IMR-90 (cell line): ENCODE data around the gene CKAP2L. TPM values are rescaled to one million over a fixed set of nuclear protein-coding genes. Genes with fewer than 3 reads are reported as not detected.

Experiments used
- ATAC-seq: fragments of 200-7000 bp; cut with Tn5 transposase; 2 replicates; pipeline ENCODE4 v1.9.1; 2020; ENCODE audit warnings: low read depth, mild to moderate bottlenecking, moderate library complexity
- BruUV-seq: library from RNA; stranded (reverse); fragments of 400-500 nt; replicated peaks from 2 replicates; lab custom pipeline; 2021; lab: Mats Ljungman, UMichigan
- CTCF ChIA-PET: fragments of 300-600 bp; formaldehyde crosslinking; extraction: SDS; loops from one replicate; lab custom pipeline; 2021; ENCODE audit warnings: antibody characterized with exemption; lab: Yijun Ruan, JAX
- POLR2A ChIA-PET: fragments of 300-600 bp; sonication (Branson Sonifier 250); formaldehyde crosslinking; loops from one replicate; lab custom pipeline; 2022; ENCODE audit warnings: antibody characterized with exemption; ENCODE audit not compliant: unreplicated experiment; lab: Charles Lee
- DNase-seq: peaks from one replicate; pipeline ENCODE4 v3.0.0; 2013
- H2AFZ ChIP-seq: replicated peaks from 2 replicates; pipeline ENCODE3; 2013; ENCODE audit warnings: low read length, mild to moderate bottlenecking; ENCODE audit not compliant: poor library complexity
- H2AK5ac ChIP-seq: 2 replicates; pipeline ENCODE4 v1.6.1; 2013; ENCODE audit warnings: low read depth, low read length, inconsistent platforms
- H2AK9ac ChIP-seq: replicated peaks from 2 replicates; pipeline ENCODE3; 2013; ENCODE audit warnings: mild to moderate bottlenecking, low read depth, low read length, moderate library complexity; ENCODE audit not compliant: poor library complexity
- H2BK120ac ChIP-seq: 2 replicates; pipeline ENCODE4 v1.6.1; 2013; ENCODE audit warnings: low read depth, low read length, inconsistent platforms
- H2BK15ac ChIP-seq: 3 replicates; pipeline ENCODE4 v1.6.1; 2013; ENCODE audit warnings: low read depth, low read length, inconsistent platforms
- H2BK20ac ChIP-seq: 2 replicates; pipeline ENCODE4 v1.6.1; 2013; ENCODE audit warnings: low read depth, mild to moderate bottlenecking, inconsistent platforms, low read length, moderate library complexity
- H2BK5ac ChIP-seq: 2 replicates; pipeline ENCODE4 v1.6.1; 2013; ENCODE audit warnings: mild to moderate bottlenecking, low read depth, low read length, inconsistent platforms; ENCODE audit not compliant: poor library complexity, severe bottlenecking
- H3K14ac ChIP-seq: replicated peaks from 2 replicates; pipeline ENCODE4 v1.6.1; 2013; ENCODE audit warnings: low read depth, low read length, inconsistent platforms
- H3K18ac ChIP-seq: 2 replicates; pipeline ENCODE4 v1.6.1; 2013; ENCODE audit warnings: low read depth, low read length, control low read depth
- H3K23ac ChIP-seq: 2 replicates; pipeline ENCODE4 v1.6.1; 2013; ENCODE audit warnings: low read depth, low read length, inconsistent platforms
- H3K27ac ChIP-seq: 2 replicates; pipeline ENCODE4 v1.5.1; 2013; ENCODE audit warnings: mild to moderate bottlenecking, control low read depth, low read length; ENCODE audit not compliant: insufficient read depth
- H3K27me3 ChIP-seq: 2 replicates; pipeline ENCODE4 v1.6.1; 2013; ENCODE audit warnings: low read length; ENCODE audit not compliant: control insufficient read depth, insufficient read depth
- H3K36me3 ChIP-seq: 2 replicates; pipeline ENCODE4 v1.6.1; 2013; ENCODE audit warnings: low read length, mixed read lengths; ENCODE audit not compliant: control insufficient read depth, insufficient read depth
- H3K4ac ChIP-seq: 2 replicates; pipeline ENCODE4 v1.6.1; 2013; ENCODE audit warnings: low read depth, low read length, inconsistent platforms
- H3K4me1 ChIP-seq: 2 replicates; pipeline ENCODE4 v1.6.1; 2013; ENCODE audit warnings: low read length, mixed read lengths; ENCODE audit not compliant: control insufficient read depth, insufficient read depth
- H3K4me2 ChIP-seq: 2 replicates; pipeline ENCODE4 v1.6.1; 2013; ENCODE audit warnings: low read depth, mild to moderate bottlenecking, control low read depth, low read length, moderate library complexity
- H3K4me3 ChIP-seq: 2 replicates; pipeline ENCODE4 v1.5.1; 2013; ENCODE audit warnings: low read depth, mild to moderate bottlenecking, control low read depth, low read length, moderate library complexity; ENCODE audit not compliant: insufficient read depth
- H3K56ac ChIP-seq: 2 replicates; pipeline ENCODE4 v1.6.1; 2013; ENCODE audit warnings: low read length, inconsistent platforms; ENCODE audit not compliant: insufficient read depth; ENCODE audit errors: extremely low read depth
- H3K79me1 ChIP-seq, 2 experiments: 2 replicates each; pipeline ENCODE4 v1.6.1; 2013; ENCODE audit warnings: low read length in 2 of 2, inconsistent platforms in 1 of 2, low read depth in 1 of 2
- H3K9ac ChIP-seq: 2 replicates; pipeline ENCODE4 v1.6.1; 2013; ENCODE audit warnings: low read depth, low read length, control low read depth
- H3K9me1 ChIP-seq: 2 replicates; pipeline ENCODE4 v1.6.1; 2013; ENCODE audit warnings: low read length, inconsistent platforms; ENCODE audit not compliant: insufficient read depth
- H3K9me3 ChIP-seq: 2 replicates; pipeline ENCODE4 v1.6.1; 2013; ENCODE audit warnings: low read length; ENCODE audit not compliant: control insufficient read depth, insufficient read depth
- H4K20me1 ChIP-seq: 2 replicates; pipeline ENCODE4 v1.6.1; 2013; ENCODE audit warnings: low read length, inconsistent platforms; ENCODE audit not compliant: insufficient read depth
- H4K5ac ChIP-seq: 2 replicates; pipeline ENCODE4 v1.6.1; 2013; ENCODE audit warnings: mild to moderate bottlenecking, low read depth, low read length, control low read depth
- H4K8ac ChIP-seq, 2 experiments: 2 replicates each; pipeline ENCODE4 v1.6.1; 2013; ENCODE audit warnings: low read depth in 2 of 2, low read length in 2 of 2, control low read depth in 1 of 2, inconsistent platforms in 1 of 2
- H4K91ac ChIP-seq: 2 replicates; pipeline ENCODE4 v1.6.1; 2013; ENCODE audit warnings: low read depth, low read length, inconsistent platforms; ENCODE audit not compliant: insufficient read depth
- BHLHE40 ChIP-seq: fragments of 150-350 bp; IDR thresholded peaks from 2 replicates; pipeline ENCODE4 v1.6.1; 2016; ENCODE audit warnings: mild to moderate bottlenecking, low read depth, low read length
- MAFK ChIP-seq: IDR thresholded peaks from 2 replicates; pipeline ENCODE4 v1.6.1; 2012; ENCODE audit warnings: low read depth, low read length, improper control_type of control experiment
- POLR2A ChIP-seq: IDR thresholded peaks from 2 replicates; pipeline ENCODE4 v1.6.1; 2012; ENCODE audit warnings: mild to moderate bottlenecking, low read depth, low read length
- RAD21 ChIP-seq: IDR thresholded peaks from 2 replicates; pipeline ENCODE4 v1.6.1; 2012; ENCODE audit warnings: low read length, improper control_type of control experiment
- WGBS, 2 experiments: methylation state at CpG; one replicate each; pipeline versions ENCODE4 v1.1.5 to v1.1.7; 2013; ENCODE audit warnings: missing lambda C conversion rate in 2 of 2; ENCODE audit not compliant: insufficient read length in 1 of 2; ENCODE audit errors: extremely low coverage in 2 of 2; 5-methylcytosine and 5-hydroxymethylcytosine counted together
- dilution Hi-C: fragments of 300-500 bp; cut with HindIII; formaldehyde crosslinking; loops from one replicate; pipeline ENCODE4 v1.14.3; 2018; ENCODE audit warnings: low sequenced_read_pairs; ENCODE audit not compliant: unreplicated experiment
- in situ Hi-C: fragments of 300-500 bp; cut with MboI; formaldehyde crosslinking; loops from 3 replicates; pipeline ENCODE4 v1.14.3; 2019; ENCODE audit warnings: low sequenced_read_pairs, inconsistent platforms, mixed read lengths
- intact Hi-C: fragments of 100-400 bp; cut with micrococcal nuclease; formaldehyde crosslinking; loops from 2 replicates; pipeline ENCODE4 v1.10.0; 2022
- polyA plus RNA-seq, 3 experiments: library from polyadenylated mRNA; depleted of rRNA; stranded (reverse); fragments of >200 nt; gene quantifications; 2 replicates each; pipeline ENCODE4 v1.2.3, GENCODE V29; 2012; ENCODE audit warnings: low replicate concordance in 1 of 3
- total RNA-seq: library from RNA; depleted of rRNA; stranded (reverse); fragments of >200 nt; gene quantifications from 2 replicates; pipeline ENCODE4 v1.2.3, GENCODE V29; 2012

CKAP2L gene
- total and polyA plus RNA-seq, 2 of the 4 experiments (the other 2 are of a cell fraction), result 6.4 to 9.9 TPM

DNA sequence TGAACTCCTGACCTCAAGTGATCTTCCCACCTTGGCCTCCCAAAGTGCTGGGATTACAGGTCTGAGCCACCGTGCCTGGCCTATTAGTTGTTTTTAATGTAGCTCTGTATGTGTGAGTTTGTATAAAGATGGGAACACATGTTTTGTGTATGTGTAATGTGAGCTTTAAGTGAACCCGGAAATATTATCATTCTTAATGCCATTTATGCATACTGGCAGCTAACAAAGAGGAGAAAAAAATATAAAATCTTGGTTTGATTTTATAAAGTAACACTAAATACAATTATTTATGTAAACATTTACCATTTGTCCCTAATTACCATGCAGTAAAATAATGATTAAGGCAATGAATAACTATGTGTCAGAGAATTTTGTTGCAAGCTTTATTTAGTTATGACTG, 9.1 kb upstream of the CKAP2L start:
- ATAC-seq (no peak), DNase-seq (no peak)
- Histone ChIP-seq H2BK15ac (no peak overlapping the region), H4K8ac (no peak overlapping the region), H2AK9ac (no peak overlapping the region), H3K4me1 (no peaks in the 10 kb centered on the region), H4K5ac (no peak overlapping the region), H2BK5ac (no peak overlapping the region), H3K14ac (no peak overlapping the region), H3K4me3 (no peak overlapping the region), H3K9me3 (no peaks in the 10 kb centered on the region), H3K9ac (no peak overlapping the region), H3K18ac (no peak overlapping the region), H2BK20ac (no peak overlapping the region), H3K4ac (no peak overlapping the region), H3K4me2 (no peak overlapping the region), H2BK120ac (no peak overlapping the region), H4K20me1 (no peaks in the 10 kb centered on the region), H2AK5ac (no peak overlapping the region), H3K27me3 (no peaks in the 10 kb centered on the region), H4K91ac (no peak overlapping the region), H2AFZ (no peak overlapping the region), H3K9me1 (no peaks in the 10 kb centered on the region), H3K36me3 (no peaks in the 10 kb centered on the region), H3K23ac (no peak overlapping the region), H3K27ac (no peak overlapping the region), H3K79me1 (no peaks in the 10 kb centered on the region), H3K56ac (no peak overlapping the region)
- intact Hi-C loops (no loop called here), in situ Hi-C loops (no loop called here), dilution Hi-C loops (no loop called here)
- no TSS peak for BruUV-seq
- no peak for TF ChIP-seq MAFK
- TF ChIP-seq RAD21, result no peak
- no peak for TF ChIP-seq POLR2A
- TF ChIP-seq BHLHE40, result no peak
- WGBS, 2 experiments, result no CpG with 5 or more reads among the region's 2 CpGs
- POLR2A ChIA-PET, result no interaction called here
- CTCF ChIA-PET, result interaction anchor here (1.4 kb wide), 1 partner anchor 168 kb away, joined by 4 read pairs; no protein-coding TSS in a partner anchor
